GM12873 (cell line): Measurements from ENCODE around the gene KRTAP9-4.

Source experiments
- TF ChIP-seq, protein P1 (sequence below): IDR thresholded peaks from 2 replicates; pipeline ENCODE4 v1.5.1; 2012; ENCODE audit warnings: low read depth, mild to moderate bottlenecking, moderate library complexity, low read length, control low read depth; ENCODE audit not compliant: insufficient read depth; ENCODE audit errors: missing control alignments

Gene KRTAP9-4

DNA sequence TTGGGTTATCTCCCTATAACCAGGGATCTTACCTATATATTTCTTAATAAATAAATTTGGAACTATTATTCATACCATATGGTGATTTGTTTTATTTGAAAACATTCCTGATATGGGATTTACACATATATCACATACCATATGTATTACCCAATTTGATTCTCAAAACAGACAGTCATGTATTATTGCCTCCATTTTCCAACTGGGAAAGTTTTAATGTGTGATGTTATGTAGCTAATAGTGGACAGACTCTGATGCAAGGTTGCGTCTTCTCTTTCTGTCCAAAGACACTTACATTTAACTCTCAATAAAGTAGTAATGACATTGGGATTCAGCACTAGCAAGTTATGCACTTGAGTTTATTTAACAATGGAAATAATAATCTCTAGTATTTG, 6.8 kb downstream of the KRTAP9-4 start:
- TF ChIP-seq, protein P1, sequence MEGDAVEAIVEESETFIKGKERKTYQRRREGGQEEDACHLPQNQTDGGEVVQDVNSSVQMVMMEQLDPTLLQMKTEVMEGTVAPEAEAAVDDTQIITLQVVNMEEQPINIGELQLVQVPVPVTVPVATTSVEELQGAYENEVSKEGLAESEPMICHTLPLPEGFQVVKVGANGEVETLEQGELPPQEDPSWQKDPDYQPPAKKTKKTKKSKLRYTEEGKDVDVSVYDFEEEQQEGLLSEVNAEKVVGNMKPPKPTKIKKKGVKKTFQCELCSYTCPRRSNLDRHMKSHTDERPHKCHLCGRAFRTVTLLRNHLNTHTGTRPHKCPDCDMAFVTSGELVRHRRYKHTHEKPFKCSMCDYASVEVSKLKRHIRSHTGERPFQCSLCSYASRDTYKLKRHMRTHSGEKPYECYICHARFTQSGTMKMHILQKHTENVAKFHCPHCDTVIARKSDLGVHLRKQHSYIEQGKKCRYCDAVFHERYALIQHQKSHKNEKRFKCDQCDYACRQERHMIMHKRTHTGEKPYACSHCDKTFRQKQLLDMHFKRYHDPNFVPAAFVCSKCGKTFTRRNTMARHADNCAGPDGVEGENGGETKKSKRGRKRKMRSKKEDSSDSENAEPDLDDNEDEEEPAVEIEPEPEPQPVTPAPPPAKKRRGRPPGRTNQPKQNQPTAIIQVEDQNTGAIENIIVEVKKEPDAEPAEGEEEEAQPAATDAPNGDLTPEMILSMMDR = no peak

DNA sequence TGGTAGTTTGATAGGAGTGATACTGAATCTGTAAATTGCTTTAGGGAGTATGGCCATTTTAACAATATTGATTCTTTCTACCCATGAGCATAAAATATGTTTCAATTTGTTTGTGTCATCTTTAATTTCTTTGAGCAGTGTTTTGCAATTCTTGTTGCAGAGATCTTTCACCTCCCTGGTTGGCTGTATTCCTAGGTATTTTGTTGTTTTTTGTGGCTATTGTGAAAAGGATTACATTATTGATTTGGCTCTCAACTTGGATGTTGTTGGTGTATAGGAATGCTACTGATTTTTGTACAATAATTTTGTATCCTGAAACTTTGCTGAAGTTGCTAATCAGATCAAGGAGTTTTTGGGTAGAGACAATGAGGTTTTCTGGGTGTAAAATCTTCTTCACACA, 8.9 kb downstream of the KRTAP9-4 start:
- TF ChIP-seq, protein P1 = no peak

DNA sequence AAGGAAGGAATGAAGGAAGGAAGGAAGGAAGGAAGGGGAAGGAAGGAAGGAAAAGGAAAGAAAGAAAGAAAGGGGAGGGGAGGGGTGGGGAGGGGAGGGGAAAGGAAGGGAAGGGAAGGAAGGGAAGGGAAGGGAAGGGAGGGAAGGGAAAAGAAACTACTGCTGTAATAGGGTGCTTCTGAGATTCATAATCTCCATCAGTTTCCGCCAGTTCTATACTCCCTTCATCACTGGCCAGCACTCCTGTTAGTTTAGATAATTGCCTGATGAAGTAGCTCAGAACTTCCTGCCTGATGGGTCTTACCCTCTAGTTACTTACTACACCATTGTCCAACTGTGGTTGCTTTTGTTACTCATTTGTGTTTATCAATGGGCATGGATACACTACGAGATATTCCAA, 13.7 kb downstream of the KRTAP9-4 start:
- TF ChIP-seq, protein P1 = no peak

DNA sequence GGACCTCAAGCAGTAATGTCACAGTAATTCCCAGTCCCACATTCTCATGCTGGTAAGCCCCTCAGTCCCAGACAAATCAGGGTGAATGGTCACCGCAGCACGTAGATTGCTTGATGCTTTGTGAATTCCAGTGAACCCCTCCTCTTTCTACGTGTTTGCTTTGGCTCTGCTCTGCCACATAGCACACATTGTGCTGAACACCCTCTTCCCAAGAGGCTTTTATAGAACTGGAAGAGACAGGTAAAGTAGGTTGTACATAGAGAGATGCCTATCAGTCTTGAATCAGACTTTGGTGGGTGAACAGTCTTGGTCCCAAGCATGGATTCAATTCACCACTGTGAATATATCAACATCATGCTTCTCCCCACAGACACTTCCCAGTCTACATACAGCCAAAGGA, 15.1 kb downstream of the KRTAP9-4 start:
- TF ChIP-seq, protein P1 = no peak

DNA sequence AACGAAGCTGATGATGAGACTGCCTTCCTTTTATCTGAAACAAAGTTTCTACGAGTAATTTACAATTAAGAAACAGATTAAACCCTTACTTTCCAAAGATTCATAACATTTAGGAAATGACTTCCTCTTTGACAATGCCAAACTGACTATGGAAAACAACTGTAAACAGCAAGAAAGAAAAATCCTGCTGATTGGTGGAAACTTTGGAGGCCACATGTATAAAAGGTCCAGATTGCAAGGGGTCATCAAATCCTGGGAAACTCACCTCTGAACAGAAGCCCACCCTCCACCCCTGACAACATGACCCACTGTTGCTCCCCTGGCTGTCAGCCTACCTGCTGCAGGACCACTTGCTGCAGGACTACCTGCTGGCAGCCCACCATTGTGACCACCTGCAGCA, 15.6 kb downstream of the KRTAP9-4 start, which contains the start of gene KRTAP9-6:
Gene KRTAP9-6, plus strand, starts transcription at position 301 of the 400 bp plus-strand sequence. Its CDS starts 0 bp downstream, at position 301.
- TF ChIP-seq, protein P1 = no peak

DNA sequence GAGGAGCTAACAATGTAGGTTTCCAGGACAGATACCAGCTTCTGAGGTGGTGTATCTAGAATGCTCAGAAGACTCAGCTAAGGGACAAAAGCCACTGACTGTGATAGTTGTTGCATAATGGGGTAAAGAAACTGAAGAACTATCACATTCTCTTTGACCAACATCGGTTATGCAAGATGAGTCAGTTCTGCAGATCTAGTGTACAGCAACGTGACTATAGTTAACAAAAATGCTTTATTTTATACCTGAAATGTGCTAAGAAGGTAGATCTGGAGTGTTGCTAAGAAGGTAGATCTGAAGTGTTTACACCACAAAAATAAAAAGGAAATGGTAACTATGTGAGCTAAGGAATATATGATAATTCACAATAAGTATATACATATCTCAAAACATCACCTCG, 18.2 kb downstream of the KRTAP9-4 start:
- TF ChIP-seq, protein P1 = no peak

DNA sequence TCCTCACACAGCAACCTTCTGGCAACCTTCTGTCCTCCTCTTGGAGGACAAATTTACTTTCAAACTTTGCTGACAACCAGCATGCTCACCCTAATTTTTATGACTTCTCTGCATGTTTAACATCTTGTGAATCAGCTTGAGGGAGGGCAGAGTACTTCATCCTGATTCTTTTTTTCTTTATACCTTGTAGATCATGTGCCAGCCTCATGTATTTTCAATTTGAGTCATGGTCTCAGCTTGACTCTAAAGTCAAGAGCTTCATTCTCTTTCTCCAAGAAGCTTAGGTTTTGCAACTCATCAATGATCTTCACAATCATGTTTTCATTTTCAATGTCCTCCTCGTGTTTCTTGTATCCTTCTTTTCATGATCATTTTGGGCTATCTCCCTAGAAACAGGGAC, 22.4 kb downstream of the KRTAP9-4 start:
- TF ChIP-seq, protein P1 = no peak
